Neuronal stem cell (in vitro differentiated cells): Measurements from ENCODE around the gene PDIA5.

ENCODE experiments used
- DNase-seq: peaks from one replicate; pipeline ENCODE4 v3.0.0-alpha.2; 2013; ENCODE audit warnings: low spot score
- H2AFZ ChIP-seq: one replicate; pipeline ENCODE4 v1.6.1; 2013; ENCODE audit warnings: mild to moderate bottlenecking, low read length, inconsistent platforms
- H2AK5ac ChIP-seq: 2 replicates; pipeline ENCODE4 v1.6.1; 2013; ENCODE audit warnings: low read depth, mild to moderate bottlenecking, inconsistent platforms, low read length, moderate library complexity, mixed read lengths
- H2BK120ac ChIP-seq: 2 replicates; pipeline ENCODE4 v1.6.1; 2013; ENCODE audit warnings: low read depth, mild to moderate bottlenecking, inconsistent platforms, low read length, moderate library complexity, mixed read lengths
- H2BK12ac ChIP-seq: one replicate; pipeline ENCODE4 v1.6.1; 2013; ENCODE audit warnings: low read length, inconsistent platforms
- H2BK15ac ChIP-seq: 2 replicates; pipeline ENCODE4 v1.6.1; 2013; ENCODE audit warnings: mild to moderate bottlenecking, low read length, inconsistent platforms, mixed read lengths
- H2BK5ac ChIP-seq: one replicate; pipeline ENCODE4 v1.6.1; 2013; ENCODE audit warnings: inconsistent platforms, mild to moderate bottlenecking, low read length, moderate library complexity
- H3K14ac ChIP-seq: one replicate; pipeline ENCODE4 v1.6.1; 2013; ENCODE audit warnings: low read length, inconsistent platforms
- H3K18ac ChIP-seq: 2 replicates; pipeline ENCODE4 v1.6.1; 2013; ENCODE audit warnings: low read length, inconsistent platforms
- H3K23ac ChIP-seq: 2 replicates; pipeline ENCODE4 v1.6.1; 2013; ENCODE audit warnings: low read depth, mild to moderate bottlenecking, mixed read lengths, low read length, inconsistent platforms; ENCODE audit not compliant: poor library complexity
- H3K27ac ChIP-seq: replicated peaks from 3 replicates; pipeline ENCODE4 v1.5.1; 2013; ENCODE audit warnings: low read length, inconsistent platforms
- H3K27me3 ChIP-seq, 3 experiments: 2 replicates each; pipeline ENCODE4 v1.6.1; 2013; ENCODE audit warnings: low read length in 3 of 3, mild to moderate bottlenecking in 2 of 3, inconsistent platforms in 1 of 3, low read depth in 1 of 3, mixed read lengths in 1 of 3, moderate library complexity in 1 of 3; ENCODE audit not compliant: control insufficient read depth in 3 of 3, insufficient read depth in 3 of 3
- H3K36me3 ChIP-seq, 2 donors: replicated peaks in 1 of 2; 2 replicates each; pipeline ENCODE4 v1.6.1; 2013; ENCODE audit warnings: low read length in 2 of 2; ENCODE audit not compliant: control insufficient read depth in 2 of 2, insufficient read depth in 2 of 2
- H3K4ac ChIP-seq: 2 replicates; pipeline ENCODE4 v1.6.1; 2013; ENCODE audit warnings: inconsistent platforms, mild to moderate bottlenecking, low read length, moderate library complexity
- H3K4me1 ChIP-seq, 2 donors: 1 replicate in 1 of 2; 2 replicates in 1 of 2; pipeline ENCODE4 v1.6.1; 2013; ENCODE audit warnings: low read length in 2 of 2, low read depth in 1 of 2; ENCODE audit not compliant: control insufficient read depth in 2 of 2, insufficient read depth in 1 of 2
- H3K4me2 ChIP-seq: one replicate; pipeline ENCODE4 v1.6.1; 2013; ENCODE audit warnings: mild to moderate bottlenecking, low read length, inconsistent platforms; ENCODE audit not compliant: insufficient read depth, poor library complexity, severe bottlenecking
- H3K4me3 ChIP-seq, 2 donors: 2 replicates each; pipeline ENCODE4 v1.5.1; 2013; ENCODE audit warnings: low read length in 2 of 2, mild to moderate bottlenecking in 2 of 2, inconsistent platforms in 1 of 2, moderate library complexity in 1 of 2
- H3K79me1 ChIP-seq: one replicate; pipeline ENCODE4 v1.6.1; 2013; ENCODE audit warnings: low read depth, mild to moderate bottlenecking, inconsistent platforms, low read length, moderate library complexity
- H3K9ac ChIP-seq: one replicate; pipeline ENCODE4 v1.6.1; 2013; ENCODE audit warnings: mild to moderate bottlenecking, low read depth, low read length, inconsistent platforms; ENCODE audit not compliant: poor library complexity
- H3K9me3 ChIP-seq, 2 donors: replicated peaks in 1 of 2; 2 replicates each; pipeline versions ENCODE3 to v1.6.1; 2013; ENCODE audit warnings: low read length in 2 of 2, mild to moderate bottlenecking in 2 of 2, inconsistent platforms in 1 of 2, low read depth in 1 of 2, mixed read lengths in 1 of 2, moderate library complexity in 1 of 2; ENCODE audit not compliant: control insufficient read depth in 2 of 2, insufficient read depth in 1 of 2
- H4K8ac ChIP-seq: one replicate; pipeline ENCODE4 v1.6.1; 2013; ENCODE audit warnings: low read depth, mild to moderate bottlenecking, inconsistent platforms, low read length, moderate library complexity
- H4K91ac ChIP-seq: one replicate; pipeline ENCODE4 v1.6.1; 2013; ENCODE audit warnings: low read length, low read depth, mild to moderate bottlenecking, inconsistent platforms; ENCODE audit not compliant: poor library complexity
- WGBS, 2 donors: extraction: QIAGEN DNeasy Blood & Tissue Kit; methylation state at CpG; one replicate each; pipeline ENCODE4 v1.1.7; 2013; ENCODE audit warnings: missing lambda C conversion rate in 2 of 2, mixed read lengths in 1 of 2; ENCODE audit not compliant: insufficient read length in 2 of 2, insufficient replicate concordance in 1 of 2; ENCODE audit errors: extremely low coverage in 2 of 2; 5-methylcytosine and 5-hydroxymethylcytosine counted together

PDIA5 gene

DNA sequence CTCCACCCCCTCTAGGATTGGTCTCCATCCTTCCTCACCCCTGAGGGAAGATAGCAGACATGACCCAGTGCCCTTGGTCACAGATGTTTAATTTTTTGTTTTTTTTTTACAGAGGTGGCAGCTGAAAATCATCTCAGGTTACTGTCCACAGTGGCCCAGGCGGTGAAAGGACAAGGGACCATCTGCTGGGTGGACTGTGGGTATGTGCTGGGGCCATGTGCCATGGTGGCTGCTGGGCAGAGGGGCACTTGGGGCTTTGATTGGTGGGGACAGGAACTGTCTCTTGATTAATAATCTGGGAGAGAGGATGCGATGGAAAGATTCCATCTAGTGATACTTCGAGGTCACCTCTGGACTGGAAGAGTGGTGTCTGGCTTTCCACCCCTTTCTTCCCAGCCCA is 25.4 kb downstream of the PDIA5 start:
- no peak overlapping the region for H3K9ac ChIP-seq
- H2BK5ac ChIP-seq: no peak overlapping the region
- no peak overlapping the region for H2BK12ac ChIP-seq
- H4K91ac ChIP-seq: no peak overlapping the region
- H2AK5ac ChIP-seq: peak overlapping the region; percentile 64
- no peaks in the 10 kb centered on the region for H3K9me3 ChIP-seq
- peaks cover 23 to 41% of the 10 kb centered on the region in 2 donors for H3K4me1 ChIP-seq
- no peak overlapping the region for H3K27ac ChIP-seq
- H2BK120ac ChIP-seq: no peak overlapping the region
- WGBS, 2 donors: no CpG with 5 or more reads among the region's 3 CpGs
- no peak overlapping the region for H3K4ac ChIP-seq
- no peak overlapping the region for H4K8ac ChIP-seq
- H3K23ac ChIP-seq: no peak overlapping the region
- no peak overlapping the region for H3K4me2 ChIP-seq
- no peak overlapping the region for H3K14ac ChIP-seq
- no peaks in the 10 kb centered on the region for H3K27me3 ChIP-seq
- H3K18ac ChIP-seq: no peak overlapping the region
- no peak overlapping the region for H3K4me3 ChIP-seq
- no peak overlapping the region for H2AFZ ChIP-seq
- peaks cover 0 to 63% of the 10 kb centered on the region in 2 donors for H3K36me3 ChIP-seq
- no peak for DNase-seq
- peak overlapping the region; percentile 11 for H2BK15ac ChIP-seq
- no peaks in the 10 kb centered on the region for H3K79me1 ChIP-seq

DNA sequence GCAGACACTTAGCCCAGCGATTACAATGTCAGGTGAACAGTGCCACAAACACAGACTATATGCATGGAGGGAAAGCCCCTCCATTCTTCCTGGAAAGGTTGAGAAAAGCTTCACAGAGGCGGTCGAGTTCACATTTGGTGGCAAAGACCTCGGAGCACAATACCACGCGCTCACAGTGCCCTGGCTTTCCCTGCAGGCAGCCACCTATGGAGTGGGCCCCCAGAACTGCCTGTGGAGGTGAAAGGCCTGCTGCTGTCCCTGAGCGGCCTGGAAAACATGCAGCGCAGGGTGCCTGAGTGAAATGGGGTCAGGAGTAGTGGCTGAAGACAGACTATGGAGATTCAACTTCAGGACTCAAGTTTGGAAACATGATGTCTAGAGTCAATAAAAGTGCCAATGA is 26.9 kb downstream of the PDIA5 start:
- WGBS, 2 donors: no CpG with 5 or more reads among the region's 8 CpGs
- Histone ChIP-seq H3K9me3 (no peaks in the 10 kb centered on the region), H3K4me1 (peaks cover 23 to 30% of the 10 kb centered on the region in 2 donors), H3K4me3 (no peak overlapping the region), H4K8ac (no peak overlapping the region), H2BK5ac (no peak overlapping the region), H3K27me3 (no peaks in the 10 kb centered on the region), H2AFZ (no peak overlapping the region), H4K91ac (no peak overlapping the region), H3K36me3 (peaks cover 0 to 78% of the 10 kb centered on the region in 2 donors), H3K79me1 (no peaks in the 10 kb centered on the region), H2BK12ac (no peak overlapping the region), H3K18ac (no peak overlapping the region), H3K4me2 (no peak overlapping the region), H3K14ac (no peak overlapping the region), H3K27ac (no peak overlapping the region), H3K4ac (no peak overlapping the region), H2BK120ac (no peak overlapping the region), H2BK15ac (no peak overlapping the region), H3K23ac (no peak overlapping the region), H2AK5ac (no peak overlapping the region), H3K9ac (no peak overlapping the region)
- no peak for DNase-seq

DNA sequence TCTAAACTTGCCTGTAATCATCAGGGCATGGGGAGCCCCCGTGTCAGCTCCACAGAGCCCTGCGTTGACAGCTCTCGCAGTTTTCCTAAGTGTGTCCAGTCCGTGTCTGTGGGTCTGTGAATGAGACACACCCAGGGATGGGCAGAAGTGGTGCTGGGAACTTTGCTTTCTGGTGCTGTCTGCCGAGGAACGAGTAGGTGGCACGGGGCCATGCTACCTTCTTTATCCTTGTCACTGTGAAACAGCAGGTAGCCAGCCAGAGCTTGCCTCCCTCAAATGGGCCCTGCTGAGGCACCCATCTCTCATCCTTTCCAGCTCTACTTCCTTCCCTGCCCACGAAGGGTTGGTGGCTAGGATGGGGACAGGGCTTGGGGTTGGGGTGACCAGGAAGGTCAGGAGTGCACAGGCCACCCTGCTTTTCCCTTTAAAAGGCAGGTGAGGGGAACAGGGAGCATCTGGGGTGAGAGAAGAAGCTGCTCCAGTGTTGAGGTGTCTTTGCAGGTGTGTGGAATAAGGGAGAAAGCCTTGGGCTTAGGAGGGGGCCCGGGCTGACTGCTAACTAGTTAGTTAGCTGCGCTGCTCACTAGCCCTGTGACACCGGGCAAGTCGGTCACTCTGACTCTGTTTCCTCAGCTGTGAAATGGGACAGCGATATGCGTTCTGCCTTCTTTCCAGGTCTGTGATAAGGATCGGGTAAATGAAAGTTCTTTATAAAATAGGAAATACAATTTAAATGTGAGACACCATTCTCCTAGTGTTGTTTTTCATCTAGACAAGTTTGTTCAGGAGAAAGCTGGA is 27.9 kb downstream of the PDIA5 start:
- WGBS, 2 donors: no CpG with 5 or more reads among the region's 15 CpGs

DNA sequence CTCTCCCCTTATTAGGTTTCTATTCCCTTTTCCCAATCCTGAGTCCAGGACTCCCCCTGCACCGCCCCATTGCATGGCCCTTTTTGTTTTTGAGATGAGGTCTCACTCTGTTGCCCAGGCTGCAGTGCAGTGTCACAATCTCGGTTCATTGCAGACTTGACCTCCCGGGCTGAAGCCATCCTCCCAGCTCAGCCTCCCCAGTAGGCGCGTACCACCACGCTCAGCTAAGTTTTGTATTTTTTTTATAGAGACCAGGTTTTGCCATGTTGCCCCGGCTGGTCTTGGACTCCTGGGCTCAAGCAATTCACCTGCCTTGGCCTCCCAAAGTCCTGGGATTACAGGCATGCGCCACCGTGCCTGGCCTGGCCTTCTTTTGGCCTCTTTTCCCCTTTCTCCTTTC is 29.3 kb downstream of the PDIA5 start:
- no peak overlapping the region for H3K27ac ChIP-seq
- no peak overlapping the region for H4K91ac ChIP-seq
- no peaks in the 10 kb centered on the region for H3K9me3 ChIP-seq
- no peak overlapping the region for H2AFZ ChIP-seq
- H2AK5ac ChIP-seq: no peak overlapping the region
- peaks cover 0 to 93% of the 10 kb centered on the region in 2 donors for H3K36me3 ChIP-seq
- no peak overlapping the region for H2BK5ac ChIP-seq
- H2BK12ac ChIP-seq: no peak overlapping the region
- no peak overlapping the region for H3K4me2 ChIP-seq
- H3K4ac ChIP-seq: no peak overlapping the region
- no peak for DNase-seq
- no peak overlapping the region for H3K14ac ChIP-seq
- no peaks in the 10 kb centered on the region for H3K27me3 ChIP-seq
- H3K18ac ChIP-seq: no peak overlapping the region
- no peak overlapping the region for H4K8ac ChIP-seq
- no peak overlapping the region for H3K23ac ChIP-seq
- no peak overlapping the region for H3K4me3 ChIP-seq
- H3K4me1 ChIP-seq: peaks cover 9 to 25% of the 10 kb centered on the region in 2 donors
- no peaks in the 10 kb centered on the region for H3K79me1 ChIP-seq
- H2BK15ac ChIP-seq: no peak overlapping the region
- no CpG with 5 or more reads among the region's 9 CpGs for WGBS, 2 donors
- no peak overlapping the region for H2BK120ac ChIP-seq
- no peak overlapping the region for H3K9ac ChIP-seq

More for the DNA sequence above, 27.9 kb downstream of the PDIA5 start:
- Histone ChIP-seq H4K91ac (no peak overlapping the region), H3K14ac (no peak overlapping the region), H2BK120ac (no peak overlapping the region), H2AFZ (no peak overlapping the region), H3K36me3 (peaks cover 0 to 79% of the 10 kb centered on the region in 2 donors), H3K4me2 (no peak overlapping the region), H2AK5ac (peak overlapping the region; percentile 12), H2BK5ac (no peak overlapping the region), H3K9ac (no peak overlapping the region), H3K9me3 (no peaks in the 10 kb centered on the region), H3K27me3 (no peaks in the 10 kb centered on the region), H2BK15ac (no peak overlapping the region), H3K18ac (no peak overlapping the region), H3K4me1 (peaks cover 20 to 32% of the 10 kb centered on the region in 2 donors), H4K8ac (no peak overlapping the region), H3K79me1 (no peaks in the 10 kb centered on the region), H2BK12ac (no peak overlapping the region), H3K23ac (no peak overlapping the region), H3K27ac (no peak overlapping the region), H3K4ac (no peak overlapping the region), H3K4me3 (no peak overlapping the region)
- DNase-seq: no peak
